Measurements from ENCODE around the gene CSF1R. TPM values are rescaled to one million over a fixed set of nuclear protein-coding genes. Genes with fewer than 3 reads are reported as not detected.
A peak's percentile ranks its signal among the peaks of the same experiment; 100 is the strongest.

Gene CSF1R
- total RNA-seq, 3 donors from 2014 or later (not counting 1 experiment from before 2014, with no cell fraction given) = 4.9 to 39.0 (median 7.8) TPM

DNA sequence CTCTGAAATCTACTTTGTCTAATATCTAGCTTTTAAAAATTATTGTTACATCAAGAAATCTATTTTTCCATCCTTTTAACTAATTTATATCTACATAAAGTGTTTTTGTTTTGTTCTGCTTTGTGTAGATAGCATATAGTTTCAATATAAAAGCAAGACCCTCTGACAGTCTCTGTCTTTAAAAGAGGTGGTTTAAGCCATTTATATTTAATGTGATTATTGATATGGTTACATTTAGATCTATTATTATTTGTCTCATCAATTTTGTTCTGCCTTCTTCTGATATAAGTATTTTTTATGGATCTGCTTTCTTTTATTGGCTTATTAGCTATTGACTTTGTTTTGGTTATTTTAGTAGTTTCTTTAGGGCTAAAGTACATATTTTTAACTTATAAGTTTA is 69.8 kb downstream of the CSF1R start:
- ATAC-seq (no peak), DNase-seq (no peak)
- Mint-ChIP-seq H3K9me3 (peaks cover 0 to 4% of the 10 kb centered on the region in 2 donors), H3K36me3 (peaks cover 65% of the 10 kb centered on the region), H3K4me3 (no peak overlapping the region), H3K27me3 (ENCODE audit: low read depth in 2 of 2) (no peaks in the 10 kb centered on the region), H3K4me1 (peaks cover 7 to 11% of the 10 kb centered on the region in 2 donors), H3K27ac (no peak overlapping the region)
- peaks cover 86% of the 10 kb centered on the region for H3K36me3 ChIP-seq (ENCODE audit: control insufficient read depth, insufficient read depth, low read length)
- peaks cover 6% of the 10 kb centered on the region for H3K9me3 ChIP-seq (ENCODE audit: control insufficient read depth, insufficient read depth, low read length)
- intact Hi-C loops (cut with micrococcal nuclease) = no loop called here
- TF ChIP-seq, protein P1, sequence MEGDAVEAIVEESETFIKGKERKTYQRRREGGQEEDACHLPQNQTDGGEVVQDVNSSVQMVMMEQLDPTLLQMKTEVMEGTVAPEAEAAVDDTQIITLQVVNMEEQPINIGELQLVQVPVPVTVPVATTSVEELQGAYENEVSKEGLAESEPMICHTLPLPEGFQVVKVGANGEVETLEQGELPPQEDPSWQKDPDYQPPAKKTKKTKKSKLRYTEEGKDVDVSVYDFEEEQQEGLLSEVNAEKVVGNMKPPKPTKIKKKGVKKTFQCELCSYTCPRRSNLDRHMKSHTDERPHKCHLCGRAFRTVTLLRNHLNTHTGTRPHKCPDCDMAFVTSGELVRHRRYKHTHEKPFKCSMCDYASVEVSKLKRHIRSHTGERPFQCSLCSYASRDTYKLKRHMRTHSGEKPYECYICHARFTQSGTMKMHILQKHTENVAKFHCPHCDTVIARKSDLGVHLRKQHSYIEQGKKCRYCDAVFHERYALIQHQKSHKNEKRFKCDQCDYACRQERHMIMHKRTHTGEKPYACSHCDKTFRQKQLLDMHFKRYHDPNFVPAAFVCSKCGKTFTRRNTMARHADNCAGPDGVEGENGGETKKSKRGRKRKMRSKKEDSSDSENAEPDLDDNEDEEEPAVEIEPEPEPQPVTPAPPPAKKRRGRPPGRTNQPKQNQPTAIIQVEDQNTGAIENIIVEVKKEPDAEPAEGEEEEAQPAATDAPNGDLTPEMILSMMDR (IDR thresholded peaks at IDR 0.05) = no peak
- H3K4me1 ChIP-seq (ENCODE audit: control insufficient read depth, insufficient read depth, low read length) = no peaks in the 10 kb centered on the region
- H3K27ac ChIP-seq (ENCODE audit: low read length) = no peak overlapping the region
- no peak overlapping the region for H3K4me3 ChIP-seq (ENCODE audit: low read length)
- no peaks in the 10 kb centered on the region for H3K27me3 ChIP-seq (ENCODE audit: control insufficient read depth, insufficient read depth, low read length)

GRCh38 chr5:150015415-150015814 is 70.9 kb downstream of the CSF1R start:
- TF ChIP-seq, protein P1 (IDR thresholded peaks at IDR 0.05) = no peak
- Mint-ChIP-seq H3K27me3 (ENCODE audit: low read depth in 2 of 2) (no peaks in the 10 kb centered on the region), H3K4me1 (peaks cover 6 to 11% of the 10 kb centered on the region in 2 donors), H3K9me3 (peaks cover 0 to 4% of the 10 kb centered on the region in 2 donors), H3K27ac (no peak overlapping the region), H3K36me3 (peaks cover 55% of the 10 kb centered on the region), H3K4me3 (no peak overlapping the region)
- no peaks in the 10 kb centered on the region for H3K27me3 ChIP-seq (ENCODE audit: control insufficient read depth, insufficient read depth, low read length)
- H3K36me3 ChIP-seq (ENCODE audit: control insufficient read depth, insufficient read depth, low read length) = peaks cover 86% of the 10 kb centered on the region
- H3K4me1 ChIP-seq (ENCODE audit: control insufficient read depth, insufficient read depth, low read length) = no peaks in the 10 kb centered on the region
- 100% methylated on average over 2 of the region's 3 CpGs for WGBS (ENCODE audit: insufficient coverage)
- no peak overlapping the region for H3K27ac ChIP-seq (ENCODE audit: low read length)
- no peak overlapping the region for H3K4me3 ChIP-seq (ENCODE audit: low read length)
- DNase-seq (no peak), ATAC-seq (no peak)
- peaks cover 6% of the 10 kb centered on the region for H3K9me3 ChIP-seq (ENCODE audit: control insufficient read depth, insufficient read depth, low read length)
- intact Hi-C loops (cut with micrococcal nuclease) = no loop called here

- Histone ChIP-seq H3K4me1 (ENCODE audit: control insufficient read depth, insufficient read depth, low read length) (no peaks in the 10 kb centered on the region), H3K36me3 (ENCODE audit: control insufficient read depth, insufficient read depth, low read length) (peaks cover 86% of the 10 kb centered on the region), H3K27ac (ENCODE audit: low read length) (no peak overlapping the region), H3K9me3 (ENCODE audit: control insufficient read depth, insufficient read depth, low read length) (peaks cover 6% of the 10 kb centered on the region), H3K4me3 (ENCODE audit: low read length) (no peak overlapping the region), H3K27me3 (ENCODE audit: control insufficient read depth, insufficient read depth, low read length) (no peaks in the 10 kb centered on the region)
- TF ChIP-seq, protein P1 (IDR thresholded peaks at IDR 0.05) = no peak
- peaks cover 0 to 4% of the 10 kb centered on the region in 2 donors for H3K9me3 Mint-ChIP-seq
- intact Hi-C loops (cut with micrococcal nuclease) = no loop called here
- H3K4me3 Mint-ChIP-seq = no peak overlapping the region
- H3K27me3 Mint-ChIP-seq (ENCODE audit: low read depth in 2 of 2) = no peaks in the 10 kb centered on the region
- ATAC-seq = no peak
- peaks cover 46% of the 10 kb centered on the region for H3K36me3 Mint-ChIP-seq
- H3K27ac Mint-ChIP-seq = no peak overlapping the region
- H3K4me1 Mint-ChIP-seq = peaks cover 14 to 19% of the 10 kb centered on the region in 2 donors
- 100% methylated on average over 3 of the region's 3 CpGs for WGBS (ENCODE audit: insufficient coverage)
- no peak for DNase-seq
Observed at GRCh38 chr5:150014456-150014855, 71.9 kb downstream of the CSF1R start.

DNA sequence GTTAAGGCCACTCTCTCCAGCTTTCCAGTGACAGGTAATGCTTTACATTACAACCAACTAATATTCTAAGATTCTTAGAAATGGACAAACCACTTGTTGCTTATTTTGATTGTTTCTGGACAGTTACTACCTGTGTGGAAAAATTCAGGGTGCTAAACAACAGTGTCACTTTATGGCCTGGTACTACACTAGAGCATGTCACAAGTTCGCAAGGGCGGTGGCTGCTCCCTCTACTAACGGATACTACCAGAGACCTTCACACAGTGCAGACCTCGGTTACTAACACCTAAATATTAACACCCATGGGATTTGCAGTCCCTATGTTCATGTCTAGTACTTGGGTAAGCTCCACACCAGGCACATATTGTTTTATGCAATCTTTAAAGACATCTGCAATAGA is 72.4 kb downstream of the CSF1R start:
- Histone ChIP-seq H3K36me3 (ENCODE audit: control insufficient read depth, insufficient read depth, low read length) (peaks cover 83% of the 10 kb centered on the region), H3K27ac (ENCODE audit: low read length) (no peak overlapping the region), H3K4me3 (ENCODE audit: low read length) (no peak overlapping the region), H3K27me3 (ENCODE audit: control insufficient read depth, insufficient read depth, low read length) (no peaks in the 10 kb centered on the region), H3K9me3 (ENCODE audit: control insufficient read depth, insufficient read depth, low read length) (peaks cover 6% of the 10 kb centered on the region), H3K4me1 (ENCODE audit: control insufficient read depth, insufficient read depth, low read length) (no peaks in the 10 kb centered on the region)
- TF ChIP-seq, protein P1 (IDR thresholded peaks at IDR 0.05) = no peak
- peak in 1 of 3 donors; percentile 39 for ATAC-seq
- H3K27me3 Mint-ChIP-seq (ENCODE audit: low read depth in 2 of 2) = no peaks in the 10 kb centered on the region
- no peak overlapping the region for H3K4me3 Mint-ChIP-seq
- H3K27ac Mint-ChIP-seq = no peak overlapping the region
- intact Hi-C loops (cut with micrococcal nuclease) = no loop called here
- H3K9me3 Mint-ChIP-seq = peaks cover 0 to 4% of the 10 kb centered on the region in 2 donors
- peaks cover 17 to 21% of the 10 kb centered on the region in 2 donors for H3K4me1 Mint-ChIP-seq
- 99% methylated on average over 4 of the region's 4 CpGs for WGBS (ENCODE audit: insufficient coverage)
- DNase-seq = no peak
- H3K36me3 Mint-ChIP-seq = peaks cover 41% of the 10 kb centered on the region
